ENCODE data around the gene FOXE3. TPM values are rescaled to one million over a fixed set of nuclear protein-coding genes. Genes with fewer than 3 reads are reported as not detected.
A peak's percentile ranks its signal among the peaks of the same experiment; 100 is the strongest.
"Not testable (repeated sequence)": the region's sequence is repeated elsewhere in the genome, so short reads cannot be mapped to it uniquely, and the experiment has no call there.

FOXE3 gene
- total RNA-seq, 1 donor from 2014 or later: not detected

- no peak for FAIRE-seq
- H3K27me3 ChIP-seq (ENCODE audit: control insufficient read depth, insufficient read depth, low read length): peaks cover 34% of the 10 kb centered on the region
- no peaks in the 10 kb centered on the region for H3K36me3 ChIP-seq (ENCODE audit: control insufficient read depth, insufficient read depth, low read length)
- DNase-seq (ENCODE audit: low read depth): no peak
- no peak for TF ChIP-seq CTCF (IDR thresholded peaks at IDR 0.05; ENCODE audit: insufficient read depth, low read length, severe bottlenecking)
- no peak overlapping the region for H3K4me3 ChIP-seq (ENCODE audit: low read depth, low read length)
These were observed 34.5 kb downstream of the FOXE3 start for GRCh38 chr1:47450606-47451005.

DNA sequence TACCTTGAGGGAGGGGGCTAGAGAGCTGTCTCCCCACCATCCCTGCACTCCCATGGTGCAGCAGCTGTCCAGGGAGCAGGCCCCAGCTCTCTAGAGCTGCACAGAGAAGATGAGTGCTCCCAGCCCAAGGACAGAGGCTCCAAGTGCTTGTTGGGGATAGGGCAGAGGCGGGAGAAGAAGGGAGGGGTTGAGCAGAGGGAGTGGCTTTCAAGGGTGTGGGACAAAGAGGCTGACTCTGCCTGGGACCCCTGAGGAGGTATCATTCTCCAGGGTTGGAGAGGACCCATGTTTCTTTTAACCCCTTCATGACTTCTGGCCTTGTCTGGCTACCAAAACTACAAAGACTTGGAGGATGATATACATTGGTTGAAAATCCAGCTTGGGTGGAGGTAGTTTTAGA, 36.3 kb downstream of the FOXE3 start:
- DNase-seq (ENCODE audit: low read depth): no peak
- no peak for FAIRE-seq
- Histone ChIP-seq H3K4me3 (ENCODE audit: low read depth, low read length) (no peak overlapping the region), H3K27me3 (ENCODE audit: control insufficient read depth, insufficient read depth, low read length) (peaks cover 21% of the 10 kb centered on the region), H3K36me3 (ENCODE audit: control insufficient read depth, insufficient read depth, low read length) (no peaks in the 10 kb centered on the region)
- TF ChIP-seq CTCF (IDR thresholded peaks at IDR 0.05; ENCODE audit: insufficient read depth, low read length, severe bottlenecking): no peak

DNA sequence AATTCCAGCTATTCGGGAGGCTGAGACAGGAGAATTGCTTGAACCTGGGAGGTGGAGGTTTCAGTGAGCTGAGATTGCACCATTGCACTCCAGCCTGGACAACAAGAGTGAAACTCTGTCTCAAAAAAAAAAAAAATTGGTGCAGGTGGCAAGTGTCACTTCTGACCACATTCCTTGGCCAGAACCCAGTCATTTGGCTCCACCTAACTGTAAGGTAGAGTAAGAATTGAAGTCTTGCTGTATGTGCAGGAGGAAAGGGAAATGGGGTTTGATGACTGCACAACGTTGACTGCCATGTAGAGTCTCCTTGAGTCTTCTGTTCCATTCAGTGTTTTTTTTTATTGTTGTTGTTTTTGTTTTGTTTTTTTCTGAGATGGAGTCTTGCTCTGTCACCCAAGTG, 37.8 kb downstream of the FOXE3 start:
- not testable (repeated sequence) for H3K36me3 ChIP-seq (ENCODE audit: control insufficient read depth, insufficient read depth, low read length); FAIRE-seq; H3K4me3 ChIP-seq (ENCODE audit: low read depth, low read length); DNase-seq (ENCODE audit: low read depth)
- H3K27me3 ChIP-seq (ENCODE audit: control insufficient read depth, insufficient read depth, low read length): peaks cover 14% of the 10 kb centered on the region

- no peaks in the 10 kb centered on the region for H3K36me3 ChIP-seq (ENCODE audit: control insufficient read depth, insufficient read depth, low read length)
- H3K27me3 ChIP-seq (ENCODE audit: control insufficient read depth, insufficient read depth, low read length): peaks cover 10% of the 10 kb centered on the region
- DNase-seq (ENCODE audit: low read depth): no peak
- H3K4me3 ChIP-seq (ENCODE audit: low read depth, low read length): no peak overlapping the region
- no peak for TF ChIP-seq CTCF (IDR thresholded peaks at IDR 0.05; ENCODE audit: insufficient read depth, low read length, severe bottlenecking)
- no peak for FAIRE-seq
These were observed 40.2 kb downstream of the FOXE3 start for GRCh38 chr1:47456250-47456649.

DNA sequence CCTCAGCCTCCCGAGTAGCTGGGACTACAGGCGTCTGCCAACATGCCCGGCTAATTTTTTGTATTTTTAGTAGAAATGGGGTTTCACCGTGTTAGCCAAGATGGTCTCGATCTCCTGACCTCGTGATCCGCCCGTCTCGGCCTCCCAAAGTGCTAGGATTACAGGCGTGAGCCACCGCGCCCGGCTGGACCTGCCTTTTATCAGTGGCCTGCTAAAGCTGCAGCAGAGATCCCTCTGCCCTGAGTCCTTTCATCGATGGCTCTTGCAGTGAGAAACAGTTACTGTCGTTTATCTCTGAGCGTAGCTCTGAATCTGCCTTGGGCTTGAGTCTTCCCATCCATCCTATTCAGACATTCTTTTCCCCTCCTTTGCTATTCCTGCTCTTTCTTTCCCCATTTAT, 41.5 kb downstream of the FOXE3 start:
- H3K36me3 ChIP-seq (ENCODE audit: control insufficient read depth, insufficient read depth, low read length); H3K4me3 ChIP-seq (ENCODE audit: low read depth, low read length); FAIRE-seq; DNase-seq (ENCODE audit: low read depth): not testable (repeated sequence)
- peaks cover 13% of the 10 kb centered on the region for H3K27me3 ChIP-seq (ENCODE audit: control insufficient read depth, insufficient read depth, low read length)

- no peak for DNase-seq (ENCODE audit: low read depth)
- peak; percentile 68 for FAIRE-seq
- peaks cover 13% of the 10 kb centered on the region for H3K27me3 ChIP-seq (ENCODE audit: control insufficient read depth, insufficient read depth, low read length)
- H3K4me3 ChIP-seq (ENCODE audit: low read depth, low read length): no peak overlapping the region
- no peak for TF ChIP-seq CTCF (IDR thresholded peaks at IDR 0.05; ENCODE audit: insufficient read depth, low read length, severe bottlenecking)
- no peaks in the 10 kb centered on the region for H3K36me3 ChIP-seq (ENCODE audit: control insufficient read depth, insufficient read depth, low read length)
These were observed 43.2 kb downstream of the FOXE3 start for GRCh38 chr1:47459253-47459788.

DNA sequence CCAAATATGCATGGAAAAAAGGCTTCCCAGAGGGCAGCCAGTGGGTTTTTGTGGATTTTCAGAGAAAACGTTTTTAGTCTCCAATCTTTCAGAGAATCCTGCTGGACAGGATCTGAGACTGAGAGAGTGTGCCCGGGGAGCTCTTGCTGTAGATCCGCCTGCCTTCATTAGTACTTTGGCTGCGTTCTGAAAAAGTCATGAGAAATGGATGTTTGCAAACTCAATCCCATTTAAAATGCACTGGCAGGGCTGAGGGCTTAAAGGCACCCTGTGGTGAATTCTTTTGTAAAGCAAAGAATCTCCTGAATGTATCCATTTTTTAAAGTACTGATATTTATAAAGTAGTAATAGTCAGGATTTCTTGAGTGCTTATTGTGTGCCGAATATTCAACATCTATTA, 44.0 kb downstream of the FOXE3 start:
- no peaks in the 10 kb centered on the region for H3K36me3 ChIP-seq (ENCODE audit: control insufficient read depth, insufficient read depth, low read length)
- FAIRE-seq: no peak
- DNase-seq (ENCODE audit: low read depth): no peak
- no peak overlapping the region for H3K4me3 ChIP-seq (ENCODE audit: low read depth, low read length)
- peaks cover 13% of the 10 kb centered on the region for H3K27me3 ChIP-seq (ENCODE audit: control insufficient read depth, insufficient read depth, low read length)
- no peak for TF ChIP-seq CTCF (IDR thresholded peaks at IDR 0.05; ENCODE audit: insufficient read depth, low read length, severe bottlenecking)
